Amniotic stem cell (primary cell): ENCODE data around the gene MANEA.

Source experiments
- DNase-seq: peaks from one replicate; lab custom pipeline; 2025; lab: John Stamatoyannopoulos, UW

The MANEA gene

GRCh38 chr6:95589067-95589466 lies 11.7 kb downstream of the MANEA start:
- DNase-seq, result no peak

DNA sequence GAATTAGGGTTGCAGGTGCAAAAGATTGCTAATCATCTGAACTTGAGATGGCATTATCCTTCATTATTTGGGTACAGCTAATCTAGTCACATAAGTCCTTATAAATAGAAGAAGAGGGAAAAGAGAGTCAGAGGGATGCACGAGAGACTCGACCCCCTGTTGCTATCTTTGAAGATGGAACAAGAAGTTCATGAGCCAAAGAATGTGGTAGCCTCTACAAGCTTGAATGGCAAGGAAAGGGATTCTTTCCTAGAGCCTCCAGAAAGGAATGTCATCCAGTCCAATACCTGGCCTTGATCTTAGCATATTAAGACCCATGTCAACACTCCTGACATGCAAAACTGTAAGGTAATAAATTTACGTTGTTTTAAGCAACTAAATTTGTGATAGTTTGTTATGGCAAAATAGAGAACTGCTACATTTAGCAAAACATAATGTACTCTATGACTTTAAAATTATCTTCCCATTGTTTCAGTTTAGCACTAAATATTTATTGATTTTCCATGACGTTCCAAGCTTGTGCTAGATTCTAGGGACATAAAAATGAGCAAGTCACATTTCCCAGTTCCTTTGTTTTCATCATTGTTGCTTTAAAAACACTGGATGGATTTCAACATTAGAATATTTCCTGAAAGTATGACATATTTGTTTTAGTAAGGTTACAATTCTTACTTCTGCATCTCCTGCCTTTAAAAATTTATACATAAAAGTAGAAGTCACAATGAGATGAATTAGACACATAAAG lies 12.7 kb downstream of the MANEA start:
- no peak for DNase-seq

- no peak for DNase-seq
These were observed 15.7 kb downstream of the MANEA start for GRCh38 chr6:95593025-95593424.

DNA sequence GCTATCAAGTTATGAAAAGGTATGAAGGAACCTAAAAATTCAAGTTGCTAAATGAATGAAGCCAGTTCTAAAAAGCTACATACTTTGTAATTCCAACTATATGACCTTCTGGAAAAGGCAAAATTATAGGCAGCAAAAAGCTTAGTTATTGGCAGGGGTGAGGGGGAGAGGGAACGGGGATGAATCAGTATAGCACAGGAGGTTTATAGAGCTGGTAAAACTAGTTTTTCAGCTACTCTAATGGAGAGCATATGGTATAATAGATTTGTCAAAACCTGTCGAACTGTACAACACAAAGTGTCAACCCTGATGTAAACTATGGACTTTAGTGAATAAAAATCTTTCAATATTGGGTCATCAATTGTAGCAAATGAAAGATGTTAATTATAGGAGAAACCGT lies 18.7 kb downstream of the MANEA start:
- DNase-seq, result no peak

DNA sequence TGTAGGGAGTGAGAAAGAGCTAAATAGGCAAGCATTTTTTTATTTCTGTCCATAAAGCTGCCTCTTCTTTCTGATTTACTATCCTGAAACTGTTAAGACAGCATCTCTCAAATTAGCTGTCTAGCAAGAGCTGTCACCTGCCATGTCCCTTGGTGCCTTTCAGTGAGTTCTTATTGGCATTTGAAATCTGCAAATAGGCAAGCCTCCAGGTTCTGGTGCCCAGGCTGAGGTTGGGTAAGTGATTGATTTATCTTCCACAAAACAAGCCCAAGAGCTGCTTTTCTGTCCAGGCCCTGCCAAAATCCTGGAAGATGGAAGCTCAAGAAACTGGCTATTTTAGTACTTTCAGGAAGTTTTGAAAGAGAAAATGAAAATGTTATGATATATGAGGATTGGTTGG lies 22.4 kb downstream of the MANEA start:
- no peak for DNase-seq

DNA sequence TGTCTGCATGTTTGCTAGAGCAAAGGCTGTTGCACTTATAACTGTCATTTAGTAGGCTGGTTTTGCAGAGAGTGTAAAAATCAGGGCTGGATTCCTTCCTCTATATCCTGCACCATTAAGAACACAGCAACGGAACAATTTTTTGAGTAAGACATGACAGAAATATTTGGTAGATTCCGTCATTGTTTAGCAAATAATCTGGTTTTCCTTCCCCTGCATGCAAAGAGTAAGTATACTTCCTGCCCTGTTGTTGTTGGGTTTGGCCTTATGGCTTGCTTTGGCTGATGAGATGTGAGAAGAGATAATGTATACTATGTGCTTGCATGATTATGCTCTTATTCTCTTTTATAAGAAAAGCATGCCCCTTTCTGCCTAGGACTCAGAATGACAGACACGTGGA lies 23.8 kb downstream of the MANEA start:
- no peak for DNase-seq

GRCh38 chr6:95614094-95614493 lies 36.8 kb downstream of the MANEA start:
- no peak for DNase-seq

DNA sequence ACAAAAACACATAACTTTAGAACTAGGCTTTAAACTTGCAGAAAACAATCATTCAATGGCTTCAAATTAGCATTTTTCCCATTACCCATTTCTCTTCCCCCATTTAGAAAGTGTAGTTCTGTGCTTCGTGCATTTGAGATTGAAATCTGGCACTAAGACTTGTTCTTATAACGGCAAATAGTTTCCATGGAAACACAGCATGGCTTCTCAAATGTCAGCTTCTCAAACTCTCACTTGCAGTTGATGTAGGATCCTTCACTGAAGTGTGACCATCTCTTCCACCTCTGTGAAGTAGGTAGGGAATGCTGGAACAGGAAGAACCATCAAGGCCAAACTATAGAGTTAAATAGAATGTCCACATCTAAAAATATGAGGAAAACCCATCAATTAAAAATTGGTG lies 52.2 kb downstream of the MANEA start:
- no peak for DNase-seq

DNA sequence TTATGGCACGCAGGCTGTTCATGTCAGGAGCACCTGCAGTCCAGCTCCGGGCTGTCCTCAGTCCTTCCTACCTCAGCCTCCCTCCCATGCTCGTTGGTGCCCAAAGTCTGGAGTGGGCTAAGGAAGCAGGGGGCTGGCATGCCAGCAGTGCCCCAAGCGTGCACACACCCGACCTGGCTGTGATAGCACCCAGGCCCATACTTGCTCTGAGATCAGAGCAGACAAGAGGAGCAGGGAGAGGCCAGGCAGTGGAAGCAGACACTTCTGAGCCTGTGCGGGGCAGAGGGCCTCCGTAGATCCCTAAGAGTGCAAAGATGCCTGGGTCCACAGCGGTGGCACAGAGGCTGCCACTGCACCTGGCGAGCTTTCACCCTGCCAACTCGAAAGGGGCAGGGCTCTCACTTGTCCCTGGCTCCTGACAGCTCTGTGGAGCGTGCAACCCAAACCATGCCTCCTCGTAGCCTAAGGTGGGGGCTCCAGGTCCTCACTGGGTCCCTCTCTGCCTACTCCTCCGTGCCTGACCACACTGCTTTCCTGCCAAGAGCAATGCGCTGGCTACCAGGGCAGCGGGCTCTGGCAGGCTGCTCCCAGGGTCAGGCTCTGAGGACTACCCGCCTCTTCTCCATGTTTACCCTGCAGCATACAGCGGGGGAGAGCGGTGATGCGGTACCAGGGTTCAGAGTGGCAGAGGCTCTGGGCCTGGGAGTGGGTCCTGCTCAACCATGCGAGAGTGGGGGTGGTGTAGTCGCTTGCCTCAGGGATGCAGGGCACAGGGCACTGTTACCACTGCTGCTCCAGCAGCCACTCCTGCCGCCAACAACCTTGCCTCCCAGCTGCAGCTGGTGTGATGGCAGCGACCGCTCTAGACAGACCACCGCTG lies 59.5 kb downstream of the MANEA start:
- DNase-seq, result no peak

GRCh38 chr6:95648636-95649035 lies 71.3 kb downstream of the MANEA start:
- no peak for DNase-seq

DNA sequence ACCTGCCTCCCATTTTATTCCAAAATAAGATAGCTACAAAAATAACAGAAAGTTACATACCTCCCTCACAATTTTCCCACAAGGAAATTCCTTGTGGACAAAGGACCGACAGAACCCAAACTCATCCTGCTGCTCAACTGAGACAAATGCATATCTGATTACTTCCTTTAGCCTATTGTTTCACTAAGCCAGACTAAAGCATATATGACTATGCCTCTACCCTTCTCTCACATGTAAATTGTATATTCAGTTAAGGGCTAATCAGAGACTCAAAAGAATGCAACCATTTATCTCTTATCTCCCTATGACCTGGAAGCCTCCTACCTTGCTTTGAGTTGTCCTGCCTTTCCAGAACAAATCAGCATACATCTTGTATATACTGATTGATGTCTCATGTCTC lies 72.1 kb downstream of the MANEA start:
- DNase-seq, result no peak

DNA sequence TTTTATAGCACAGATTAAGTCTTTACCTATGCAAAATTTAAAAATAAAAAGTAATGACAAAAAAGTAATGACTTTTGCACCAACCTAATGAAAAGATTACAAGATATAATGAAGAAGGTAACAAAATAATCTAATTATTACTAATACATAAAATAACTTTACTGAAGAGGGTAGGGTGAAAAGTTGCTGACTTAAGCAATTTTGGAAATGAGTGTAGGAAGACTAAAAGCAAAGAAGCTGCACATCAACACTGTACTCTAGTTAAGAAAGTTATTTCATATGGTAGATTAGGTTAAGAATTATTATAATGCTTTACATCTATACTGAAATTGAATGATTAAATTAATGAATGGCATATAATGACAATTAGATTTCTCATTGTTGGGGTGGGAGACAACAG lies 76.8 kb downstream of the MANEA start:
- DNase-seq, result no peak

- no peak for DNase-seq
These were observed 81.6 kb downstream of the MANEA start for GRCh38 chr6:95658886-95659285.
